Airway epithelial cell (primary cell): ENCODE data around the gene DRG2. TPM values are rescaled to one million over a fixed set of nuclear protein-coding genes. Genes with fewer than 3 reads are reported as not detected.

ENCODE experiments used
- total RNA-seq: library from RNA; depleted of rRNA; stranded (reverse); fragments of >200 nt; gene quantifications from 2 replicates; pipeline ENCODE4 v1.2.3, GENCODE V29; 2015

Gene DRG2
- 38.4 and 42.7 TPM in 2 replicates for total RNA-seq

GRCh38 chr17:18087610-18088491, at the start of gene DRG2:
Gene DRG2, plus strand, starts transcription at chr17:18087948. Its CDS starts 76 bp downstream, at chr17:18088024.

GRCh38 chr17:18038861-18039534, 48.8 kb upstream of the DRG2 start, which contains the start of the genes ATPAF2 and GID4:
Gene ATPAF2, minus strand, starts transcription at chr17:18039168. Its CDS starts 155 bp downstream, at chr17:18039013.
Gene GID4, plus strand, starts transcription at chr17:18039408. Its CDS starts 57 bp downstream, at chr17:18039465.

GRCh38 chr17:18108401-18109312, 20.9 kb downstream of the DRG2 start, which contains the start of gene MYO15A:
Gene MYO15A, plus strand, starts transcription at chr17:18108756. Its CDS starts 10,045 bp downstream, at chr17:18118801.

Other genes starting within 250 kb of the DRG2 start
- 56.9 and 58.0 TPM in 2 replicates for gene TOM1L2, start 115.5 kb upstream of the DRG2 start, total RNA-seq
- gene DRC3, start 115.1 kb upstream of the DRG2 start, total RNA-seq = 0.21 TPM in 1 of 2 replicates, not detected in the other
- 11.6 and 15.6 TPM in 2 replicates for gene ATPAF2, start 48.8 kb upstream of the DRG2 start, total RNA-seq
- 8.9 and 9.2 TPM in 2 replicates for gene GID4, start 48.5 kb upstream of the DRG2 start, total RNA-seq
- gene MYO15A, start 20.8 kb downstream of the DRG2 start, total RNA-seq = 0.21 TPM in 1 of 2 replicates, not detected in the other
- gene ALKBH5, start 95.9 kb downstream of the DRG2 start, total RNA-seq = 74.3 and 101 TPM in 2 replicates
- 36.0 and 44.9 TPM in 2 replicates for gene LLGL1, start 137.7 kb downstream of the DRG2 start, total RNA-seq
- 275 and 343 TPM in 2 replicates for gene FLII, start 170.8 kb downstream of the DRG2 start, total RNA-seq
- gene MIEF2, start 172.7 kb downstream of the DRG2 start, total RNA-seq = 13.2 and 14.1 TPM in 2 replicates
- 19.9 and 26.6 TPM in 2 replicates for gene TOP3A, start 227.0 kb downstream of the DRG2 start, total RNA-seq
- gene SMCR8, start 227.3 kb downstream of the DRG2 start, total RNA-seq = 6.5 and 9.1 TPM in 2 replicates